ENCODE results near the gene FBN3. TPM values are rescaled to one million over a fixed set of nuclear protein-coding genes. Genes with fewer than 3 reads are reported as not detected.

Gene FBN3
- polyA plus RNA-seq, 1 donor from 2014 or later, result 52.7 TPM

DNA sequence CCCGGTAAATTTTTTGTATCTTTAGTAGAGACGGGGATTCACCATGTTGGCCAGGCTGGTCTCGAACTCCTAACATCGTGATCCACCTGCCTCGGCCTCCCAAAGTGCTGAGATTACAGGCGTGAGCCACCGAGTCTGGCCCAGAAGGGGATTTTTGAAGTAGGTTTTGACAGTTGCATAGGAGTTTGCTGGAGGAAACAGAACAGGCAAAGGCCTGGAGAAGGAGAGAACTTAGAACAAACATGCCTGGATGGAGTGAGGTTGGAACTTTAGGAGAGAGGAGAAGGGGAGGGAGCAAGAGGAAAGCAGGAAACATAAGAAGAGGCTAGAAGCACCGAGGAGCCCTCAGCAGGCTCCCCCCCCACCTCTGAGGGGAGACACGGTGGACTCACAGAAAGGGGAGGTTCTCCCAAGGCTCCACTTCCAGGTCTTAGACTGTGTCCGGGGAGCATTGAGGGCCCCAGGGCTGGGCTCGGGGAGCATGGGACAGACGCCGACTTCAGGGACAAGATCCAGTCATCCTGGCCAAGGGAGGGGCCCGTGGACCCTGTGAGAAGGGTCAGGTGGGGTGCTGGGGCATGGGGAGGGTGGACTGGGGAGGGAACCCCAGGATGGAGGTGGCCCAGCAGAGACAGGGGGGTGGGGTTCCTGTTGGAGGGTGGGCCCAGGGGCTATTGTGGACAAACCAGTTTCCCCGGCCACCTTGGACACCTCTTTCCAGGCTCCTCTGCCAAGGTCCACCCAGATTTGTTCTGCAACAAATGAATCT, 1.8 kb upstream of the FBN3 start:
- Histone ChIP-seq H3K4me2 (ENCODE audit: low read length) (no peak overlapping the region), H3K9me2 (ENCODE audit: insufficient read depth, low read length) (no peaks in the 10 kb centered on the region), H3K27ac (ENCODE audit: low read length) (no peak overlapping the region), H3K9ac (ENCODE audit: low read length) (no peak overlapping the region), H3K36me3 (ENCODE audit: insufficient read depth, low read length) (no peaks in the 10 kb centered on the region), H4K20me1 (ENCODE audit: insufficient read depth) (no peaks in the 10 kb centered on the region), H3F3A (ENCODE audit: insufficient read depth, low read length, poor library complexity, severe bottlenecking) (no peaks in the 10 kb centered on the region), H3K79me2 (replicated peaks; ENCODE audit: insufficient read depth, low read length) (no peaks in the 10 kb centered on the region), H2AFZ (ENCODE audit: low read depth, low read length) (no peak overlapping the region), H3K27me3 (ENCODE audit: insufficient read depth, low read depth, low read length) (no peaks in the 10 kb centered on the region), H3K4me3 (ENCODE audit: low read length) (no peak overlapping the region), H3K9me3 (ENCODE audit: low read length) (no peaks in the 10 kb centered on the region)
- TF ChIP-seq POLR2AphosphoS5 (IDR thresholded peaks at IDR 0.05) (no peak), SMC3 (conservative IDR thresholded peaks at IDR 0.05; ENCODE audit: poor library complexity) (no peak), RAD21 (conservative IDR thresholded peaks at IDR 0.05) (no peak), TAF1 (IDR thresholded peaks at IDR 0.05; ENCODE audit: low read depth) (no peak), MXI1 (conservative IDR thresholded peaks at IDR 0.05; ENCODE audit: poor library complexity, severe bottlenecking) (no peak), EZH2 (IDR thresholded peaks at IDR 0.05; ENCODE audit: borderline replicate concordance, insufficient read depth, low read length, poor library complexity, severe bottlenecking) (no peak), EP300 (conservative IDR thresholded peaks at IDR 0.05; ENCODE audit: poor library complexity, severe bottlenecking) (no peak)
- TF ChIP-seq, protein P1, sequence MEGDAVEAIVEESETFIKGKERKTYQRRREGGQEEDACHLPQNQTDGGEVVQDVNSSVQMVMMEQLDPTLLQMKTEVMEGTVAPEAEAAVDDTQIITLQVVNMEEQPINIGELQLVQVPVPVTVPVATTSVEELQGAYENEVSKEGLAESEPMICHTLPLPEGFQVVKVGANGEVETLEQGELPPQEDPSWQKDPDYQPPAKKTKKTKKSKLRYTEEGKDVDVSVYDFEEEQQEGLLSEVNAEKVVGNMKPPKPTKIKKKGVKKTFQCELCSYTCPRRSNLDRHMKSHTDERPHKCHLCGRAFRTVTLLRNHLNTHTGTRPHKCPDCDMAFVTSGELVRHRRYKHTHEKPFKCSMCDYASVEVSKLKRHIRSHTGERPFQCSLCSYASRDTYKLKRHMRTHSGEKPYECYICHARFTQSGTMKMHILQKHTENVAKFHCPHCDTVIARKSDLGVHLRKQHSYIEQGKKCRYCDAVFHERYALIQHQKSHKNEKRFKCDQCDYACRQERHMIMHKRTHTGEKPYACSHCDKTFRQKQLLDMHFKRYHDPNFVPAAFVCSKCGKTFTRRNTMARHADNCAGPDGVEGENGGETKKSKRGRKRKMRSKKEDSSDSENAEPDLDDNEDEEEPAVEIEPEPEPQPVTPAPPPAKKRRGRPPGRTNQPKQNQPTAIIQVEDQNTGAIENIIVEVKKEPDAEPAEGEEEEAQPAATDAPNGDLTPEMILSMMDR (IDR thresholded peaks at IDR 0.05; ENCODE audit: poor library complexity, severe bottlenecking), result no peak
- TF ChIP-seq, protein P2, sequence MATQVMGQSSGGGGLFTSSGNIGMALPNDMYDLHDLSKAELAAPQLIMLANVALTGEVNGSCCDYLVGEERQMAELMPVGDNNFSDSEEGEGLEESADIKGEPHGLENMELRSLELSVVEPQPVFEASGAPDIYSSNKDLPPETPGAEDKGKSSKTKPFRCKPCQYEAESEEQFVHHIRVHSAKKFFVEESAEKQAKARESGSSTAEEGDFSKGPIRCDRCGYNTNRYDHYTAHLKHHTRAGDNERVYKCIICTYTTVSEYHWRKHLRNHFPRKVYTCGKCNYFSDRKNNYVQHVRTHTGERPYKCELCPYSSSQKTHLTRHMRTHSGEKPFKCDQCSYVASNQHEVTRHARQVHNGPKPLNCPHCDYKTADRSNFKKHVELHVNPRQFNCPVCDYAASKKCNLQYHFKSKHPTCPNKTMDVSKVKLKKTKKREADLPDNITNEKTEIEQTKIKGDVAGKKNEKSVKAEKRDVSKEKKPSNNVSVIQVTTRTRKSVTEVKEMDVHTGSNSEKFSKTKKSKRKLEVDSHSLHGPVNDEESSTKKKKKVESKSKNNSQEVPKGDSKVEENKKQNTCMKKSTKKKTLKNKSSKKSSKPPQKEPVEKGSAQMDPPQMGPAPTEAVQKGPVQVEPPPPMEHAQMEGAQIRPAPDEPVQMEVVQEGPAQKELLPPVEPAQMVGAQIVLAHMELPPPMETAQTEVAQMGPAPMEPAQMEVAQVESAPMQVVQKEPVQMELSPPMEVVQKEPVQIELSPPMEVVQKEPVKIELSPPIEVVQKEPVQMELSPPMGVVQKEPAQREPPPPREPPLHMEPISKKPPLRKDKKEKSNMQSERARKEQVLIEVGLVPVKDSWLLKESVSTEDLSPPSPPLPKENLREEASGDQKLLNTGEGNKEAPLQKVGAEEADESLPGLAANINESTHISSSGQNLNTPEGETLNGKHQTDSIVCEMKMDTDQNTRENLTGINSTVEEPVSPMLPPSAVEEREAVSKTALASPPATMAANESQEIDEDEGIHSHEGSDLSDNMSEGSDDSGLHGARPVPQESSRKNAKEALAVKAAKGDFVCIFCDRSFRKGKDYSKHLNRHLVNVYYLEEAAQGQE (IDR thresholded peaks at IDR 0.05; ENCODE audit: borderline replicate concordance), result no peak

DNA sequence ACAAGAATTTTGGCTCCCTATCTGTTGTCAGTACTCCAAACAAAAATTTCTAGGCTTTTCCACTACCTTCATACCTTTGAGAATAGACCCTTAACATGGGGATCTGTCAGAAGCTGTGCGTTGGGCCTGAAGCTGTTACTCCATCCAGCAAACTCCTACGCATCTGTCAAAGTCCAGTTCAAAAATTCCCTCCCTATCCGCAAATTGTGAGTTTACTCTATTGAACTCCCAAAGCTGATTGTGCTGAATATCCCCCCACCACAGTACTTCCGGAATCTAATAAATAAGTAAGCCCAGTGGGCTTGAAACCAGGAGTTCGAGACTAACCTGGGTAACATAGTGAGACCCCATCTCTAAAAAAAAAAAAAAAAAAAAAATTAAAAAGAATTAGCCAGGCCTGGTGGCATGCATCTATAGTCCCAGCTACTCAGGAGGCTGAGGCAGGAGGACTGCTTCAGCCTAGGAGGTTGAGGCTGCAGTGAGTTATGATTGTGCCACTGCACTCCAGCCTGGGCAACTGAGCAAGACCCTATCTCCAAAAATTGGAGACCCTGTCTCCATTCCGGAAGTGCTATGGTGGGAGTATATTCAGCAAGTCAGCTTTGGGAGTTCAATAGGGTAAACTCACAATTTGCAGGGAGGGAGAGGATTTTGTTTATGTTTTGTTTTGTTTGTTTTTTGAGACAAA, 930 bp upstream of the FBN3 start:
- Histone ChIP-seq H3K9ac (ENCODE audit: low read length) (peak overlapping the region; percentile 88), H3K36me3 (ENCODE audit: insufficient read depth, low read length) (no peaks in the 10 kb centered on the region), H3K9me3 (ENCODE audit: low read length) (no peaks in the 10 kb centered on the region), H2AFZ (ENCODE audit: low read depth, low read length) (peak overlapping the region; percentile 60), H3K4me3 (ENCODE audit: low read length) (peak overlapping the region; percentile 77), H3K9me2 (ENCODE audit: insufficient read depth, low read length) (no peaks in the 10 kb centered on the region), H3F3A (ENCODE audit: insufficient read depth, low read length, poor library complexity, severe bottlenecking) (no peaks in the 10 kb centered on the region), H3K27me3 (ENCODE audit: insufficient read depth, low read depth, low read length) (no peaks in the 10 kb centered on the region), H3K4me2 (ENCODE audit: low read length) (peak overlapping the region; percentile 39), H4K20me1 (ENCODE audit: insufficient read depth) (no peaks in the 10 kb centered on the region), H3K79me2 (replicated peaks; ENCODE audit: insufficient read depth, low read length) (no peaks in the 10 kb centered on the region), H3K27ac (ENCODE audit: low read length) (peak overlapping the region; percentile 49)
- TF ChIP-seq POLR2AphosphoS5 (IDR thresholded peaks at IDR 0.05) (no peak), RAD21 (conservative IDR thresholded peaks at IDR 0.05) (no peak), EZH2 (IDR thresholded peaks at IDR 0.05; ENCODE audit: borderline replicate concordance, insufficient read depth, low read length, poor library complexity, severe bottlenecking) (no peak), EP300 (conservative IDR thresholded peaks at IDR 0.05; ENCODE audit: poor library complexity, severe bottlenecking) (no peak)
- TF ChIP-seq, protein P1 (IDR thresholded peaks at IDR 0.05; ENCODE audit: poor library complexity, severe bottlenecking), result no peak

Data from neural cell (in vitro differentiated cells).